Renal cortical epithelial cell (primary cell): Measurements from ENCODE around the gene PLS1. TPM values are rescaled to one million over a fixed set of nuclear protein-coding genes. Genes with fewer than 3 reads are reported as not detected.

Experiments used
- total RNA-seq: library from RNA; depleted of rRNA; stranded (reverse); fragments of >200 nt; gene quantifications from 2 replicates; pipeline ENCODE4 v1.2.3, GENCODE V29; 2014

Gene PLS1
- total RNA-seq, 1 donor from 2014 or later, result 57.0 TPM

Other genes with a start within 250 kb of the PLS1 start
- 26.6 and 34.7 TPM in 2 replicates for gene XRN1, start 148.4 kb upstream of the PLS1 start, total RNA-seq
- 35.6 and 48.7 TPM in 2 replicates for gene ATR, start 17.7 kb upstream of the PLS1 start, total RNA-seq
- 34.4 and 46.7 TPM in 2 replicates for gene TRPC1, start 127.6 kb downstream of the PLS1 start, total RNA-seq